ENCODE results near the gene EDN1. TPM values are rescaled to one million over a fixed set of nuclear protein-coding genes. Genes with fewer than 3 reads are reported as not detected.

The EDN1 gene
- total RNA-seq, 1 donor from 2014 or later = 6.7 TPM

Small RNA genes lying within 50 kb of the gene (small RNA-seq; reads per million reads assigned to genes)
- not detected for gene SUMO2P12 (ENCODE audit: low replicate concordance)

Data from tongue (tissue), 2 donors.